Nucleus accumbens (tissue), 56 donors: Measurements from ENCODE around the gene FOXI1.
"Not testable (repeated sequence)": the region's sequence is repeated elsewhere in the genome, so short reads cannot be mapped to it uniquely, and the experiment has no call there.

Experiments used
- DNase-seq, 56 donors: peaks; one replicate each; lab custom pipeline; 2025; lab: John Stamatoyannopoulos, UW

The FOXI1 gene

GRCh38 chr5:170087168-170087817 is 18.4 kb upstream of the FOXI1 start:
- DNase-seq = no peak

GRCh38 chr5:170092455-170093101 is 13.1 kb upstream of the FOXI1 start:
- DNase-seq = no peak

GRCh38 chr5:170094329-170094728 is 11.4 kb upstream of the FOXI1 start:
- not testable (repeated sequence) for DNase-seq

- DNase-seq = no peak
Observed at GRCh38 chr5:170095646-170096045, 10.1 kb upstream of the FOXI1 start.

GRCh38 chr5:170097934-170098333 is 7.8 kb upstream of the FOXI1 start:
- peak in 2 of 56 donors; percentile 11 to 21 for DNase-seq

- peak in 50 of 56 donors; percentile 8 to 92 (median 51) for DNase-seq
Observed at GRCh38 chr5:170100066-170100943, 5.4 kb upstream of the FOXI1 start.

- no peak for DNase-seq
Observed at GRCh38 chr5:170103447-170103846, 2.2 kb upstream of the FOXI1 start.

- DNase-seq = no peak
Observed at GRCh38 chr5:170104299-170104698, 1.4 kb upstream of the FOXI1 start.

GRCh38 chr5:170104710-170105109 is 987 bp upstream of the FOXI1 start:
- DNase-seq = no peak

- no peak for DNase-seq
Observed at GRCh38 chr5:170107674-170108073, 2.0 kb downstream of the FOXI1 start.

GRCh38 chr5:170108266-170108785 is 2.6 kb downstream of the FOXI1 start:
- DNase-seq = no peak

GRCh38 chr5:170109059-170110031 is 3.6 kb downstream of the FOXI1 start:
- DNase-seq = no peak

- no peak for DNase-seq
Observed at GRCh38 chr5:170110403-170111087, 4.8 kb downstream of the FOXI1 start.

- peak in 1 of 56 donors; percentile 6 for DNase-seq
Observed at GRCh38 chr5:170111088-170111785, 5.5 kb downstream of the FOXI1 start.

GRCh38 chr5:170112876-170113521 is 7.3 kb downstream of the FOXI1 start:
- no peak for DNase-seq

- DNase-seq = no peak
Observed at GRCh38 chr5:170113522-170113900, 7.8 kb downstream of the FOXI1 start.

- no peak for DNase-seq
Observed at GRCh38 chr5:170114271-170114670, 8.6 kb downstream of the FOXI1 start.

GRCh38 chr5:170115925-170116324 is 10.2 kb downstream of the FOXI1 start:
- no peak for DNase-seq
